T47D (cell line): ENCODE data around the gene PIP4K2B.

Source experiments
- DNase-seq, 2 experiments: peaks; one replicate each; pipeline versions ENCODE4 v3.0.0 to v3.0.0-alpha.2; 2011 to 2012; ENCODE audit warnings: low read depth in 1 of 2, low spot score in 1 of 2
- JUND ChIP-seq: IDR thresholded peaks from 2 replicates; pipeline ENCODE4 v1.6.1; 2012; ENCODE audit warnings: low read depth
- in situ Hi-C: cut with HindIII; loops from 2 replicates; pipeline ENCODE4 v1.10.0; 2016; ENCODE audit warnings: low sequenced_read_pairs, low pct_unique_long_range_greater_than_20kb

The PIP4K2B gene

GRCh38 chr17:38753071-38753506, 46.3 kb downstream of the PIP4K2B start:
- in situ Hi-C loops: no loop called here
- no peak for TF ChIP-seq JUND
- DNase-seq: no peak

GRCh38 chr17:38752308-38753070, 46.9 kb downstream of the PIP4K2B start, which contains the start of gene PSMB3:
TSS of gene PSMB3 (plus strand) at chr17:38752741. CDS start at chr17:38752827, 86 bp downstream.
- in situ Hi-C loops: no loop called here
- no peak for TF ChIP-seq JUND
- peak; percentile 99 to 100 for DNase-seq

GRCh38 chr17:38751808-38752307, 47.5 kb downstream of the PIP4K2B start:
- in situ Hi-C loops: no loop called here
- TF ChIP-seq JUND: no peak
- peak in 1 of 2 experiments; percentile 89 for DNase-seq

- DNase-seq: no peak
- no peak for TF ChIP-seq JUND
- in situ Hi-C loops: no loop called here
Observed at GRCh38 chr17:38751144-38751807, 48.1 kb downstream of the PIP4K2B start.

GRCh38 chr17:38750312-38751121, 48.8 kb downstream of the PIP4K2B start:
- DNase-seq: peak in 1 of 2 experiments; percentile 68
- no peak for TF ChIP-seq JUND
- in situ Hi-C loops: no loop called here

- DNase-seq: no peak
- in situ Hi-C loops: no loop called here
- no peak for TF ChIP-seq JUND
Observed at GRCh38 chr17:38750044-38750311, 49.4 kb downstream of the PIP4K2B start.

- TF ChIP-seq JUND: no peak
- DNase-seq: peak; percentile 67 to 97
- in situ Hi-C loops: no loop called here
Observed at GRCh38 chr17:38749223-38750043, 49.9 kb downstream of the PIP4K2B start.

GRCh38 chr17:38748892-38749222, 50.5 kb downstream of the PIP4K2B start:
- TF ChIP-seq JUND: no peak
- in situ Hi-C loops: no loop called here
- no peak for DNase-seq

GRCh38 chr17:38748149-38748891, 51.0 kb downstream of the PIP4K2B start, which contains the start of gene PCGF2:
TSS of gene PCGF2 (minus strand) at chr17:38748336. CDS start at chr17:38740402, 7,934 bp downstream.
- peak; percentile 75 to 95 for DNase-seq
- no peak for TF ChIP-seq JUND
- in situ Hi-C loops: no loop called here

- TF ChIP-seq JUND: no peak
- no peak for DNase-seq
- in situ Hi-C loops: no loop called here
Observed at GRCh38 chr17:38747463-38748148, 51.8 kb downstream of the PIP4K2B start.
